GM21381 (cell line): Measurements from ENCODE around the gene SGIP1.
"Not testable (repeated sequence)": the region's sequence is repeated elsewhere in the genome, so short reads cannot be mapped to it uniquely, and the experiment has no call there.

Experiments used
- ATAC-seq: cut with Tn5 transposase; IDR thresholded peaks from one replicate; pipeline ENCODE4 v1.9.1; 2021; ENCODE audit warnings: mild to moderate bottlenecking, moderate library complexity; ENCODE audit not compliant: unreplicated experiment

Gene SGIP1

DNA sequence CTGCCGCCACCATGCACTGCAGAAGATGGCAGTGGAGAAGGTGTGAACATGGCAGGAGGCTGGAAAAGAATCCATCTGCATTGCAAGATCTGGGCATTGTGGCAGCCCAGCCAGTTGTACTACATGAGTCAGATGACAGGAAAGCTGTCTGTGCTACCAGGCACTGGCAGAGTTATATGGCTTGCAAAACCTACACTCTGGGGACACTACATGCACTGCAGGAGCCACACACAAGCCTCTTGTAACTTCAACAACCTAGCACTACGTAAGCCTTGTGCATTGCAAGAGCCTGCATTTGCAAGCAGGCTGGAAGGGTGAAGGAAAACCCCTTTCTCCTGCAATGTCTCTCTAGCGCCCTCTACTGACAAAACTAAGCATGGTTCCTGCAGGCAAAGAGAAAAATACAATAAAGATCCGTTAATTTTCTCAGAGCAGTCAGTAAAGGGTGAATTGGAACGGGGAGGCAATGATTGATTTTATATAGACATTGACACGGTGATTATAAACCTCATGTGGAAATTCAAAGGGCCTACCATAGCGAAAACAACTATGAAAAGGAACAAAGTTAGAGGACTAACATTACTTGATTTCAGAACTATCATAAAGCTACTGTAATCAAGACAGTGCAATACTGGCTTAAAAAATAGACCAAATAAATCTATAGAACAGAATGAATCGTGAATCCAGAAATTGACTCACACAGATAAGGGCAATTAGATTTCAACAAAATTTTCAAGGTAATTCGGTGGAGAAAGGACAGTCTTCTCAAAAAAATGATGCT, 192.1 kb downstream of the SGIP1 start:
- peak; percentile 81 for ATAC-seq

DNA sequence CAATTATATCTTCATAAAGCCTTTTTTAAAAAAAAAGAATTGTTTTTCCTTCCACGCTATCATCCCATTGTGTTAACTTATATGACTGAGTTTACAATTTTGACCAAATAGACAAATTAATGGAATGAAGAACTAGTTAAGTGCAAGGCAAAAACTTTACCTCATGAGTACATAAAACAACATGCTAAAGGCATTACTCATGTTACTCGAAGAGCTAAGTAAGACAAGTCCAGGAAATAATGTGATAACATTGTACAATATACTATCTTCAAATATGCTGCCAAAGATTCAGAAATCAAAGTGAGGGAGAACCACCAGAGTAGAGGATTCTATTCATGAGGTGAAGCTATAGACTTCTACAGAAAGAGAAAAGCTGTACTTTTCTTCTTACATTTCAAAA, 194.1 kb downstream of the SGIP1 start:
- no peak for ATAC-seq

DNA sequence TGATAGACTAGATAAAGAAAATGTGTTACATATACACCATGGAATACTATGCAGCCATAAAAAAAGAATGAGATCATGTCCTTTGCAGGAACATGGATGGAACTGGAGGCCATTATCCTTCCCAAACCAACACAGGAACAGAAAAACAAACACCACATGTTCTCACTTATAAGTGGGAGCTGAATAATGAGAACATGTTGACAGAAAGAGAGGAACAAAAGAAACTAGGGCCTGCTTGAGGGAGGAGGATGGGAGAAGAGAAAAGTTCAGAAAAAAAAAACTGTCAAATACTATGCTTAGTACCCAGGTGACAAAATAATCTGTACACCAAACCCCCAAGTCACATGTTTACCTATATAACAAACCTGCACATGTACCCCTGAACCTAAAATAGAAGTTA, 194.8 kb downstream of the SGIP1 start:
- ATAC-seq = not testable (repeated sequence)

- no peak for ATAC-seq
Measured at GRCh38 chr1:66729119-66729518, 195.2 kb downstream of the SGIP1 start.

- ATAC-seq = no peak
Measured at GRCh38 chr1:66729523-66729922, 195.6 kb downstream of the SGIP1 start.

DNA sequence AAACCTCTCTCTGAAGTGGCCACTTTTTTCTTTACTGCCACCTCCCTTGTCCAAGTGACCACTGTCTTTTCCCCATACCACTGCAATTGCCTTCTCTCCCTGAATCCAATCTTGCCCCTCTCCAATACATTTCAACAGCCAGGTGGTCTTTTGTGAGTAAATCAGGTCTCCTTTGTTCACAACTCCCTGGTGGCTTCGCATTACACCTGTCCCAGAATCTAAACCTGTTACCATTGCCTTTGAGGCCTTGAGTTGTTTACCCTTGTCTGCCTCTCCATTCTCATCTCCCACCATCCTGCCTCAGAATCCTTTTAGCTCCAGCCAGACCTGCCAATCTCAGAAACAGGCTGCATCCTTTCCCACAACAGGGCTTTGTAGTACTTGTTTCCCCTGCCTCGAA, 196.5 kb downstream of the SGIP1 start:
- no peak for ATAC-seq

DNA sequence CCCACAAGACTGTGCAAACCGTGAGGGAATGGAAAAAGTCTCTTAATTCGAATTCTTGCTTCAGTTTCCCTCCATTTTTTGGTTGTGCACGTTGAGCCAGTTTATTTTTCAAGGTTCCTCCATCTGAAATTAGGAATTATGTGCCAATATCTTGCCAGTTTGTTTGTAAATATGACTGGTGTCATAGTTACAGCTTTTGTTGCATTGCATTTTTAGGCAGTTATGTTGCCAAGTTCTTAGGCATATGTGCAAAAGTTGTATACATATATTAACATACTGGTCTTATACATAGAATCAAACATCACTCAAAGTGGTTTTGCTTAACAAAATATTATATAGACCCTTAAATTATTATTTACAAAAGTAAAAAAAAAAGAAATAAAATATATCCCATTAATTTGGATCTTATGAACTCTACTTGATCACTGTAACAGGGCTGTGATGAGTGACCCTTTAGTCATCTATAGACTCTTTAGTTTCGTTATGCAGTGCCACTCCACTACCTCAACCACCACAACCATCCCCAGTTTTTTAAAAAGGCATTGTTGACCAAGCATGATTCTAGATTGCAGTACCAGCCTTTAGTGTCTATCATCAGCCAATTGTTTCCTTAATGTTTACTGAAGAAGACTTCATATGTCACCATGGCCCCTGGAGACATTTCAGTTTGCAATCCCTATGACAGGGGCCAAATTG, 197.4 kb downstream of the SGIP1 start:
- ATAC-seq = peak; percentile 46

- peak; percentile 59 for ATAC-seq
Measured at GRCh38 chr1:66732407-66733166, 198.6 kb downstream of the SGIP1 start.

DNA sequence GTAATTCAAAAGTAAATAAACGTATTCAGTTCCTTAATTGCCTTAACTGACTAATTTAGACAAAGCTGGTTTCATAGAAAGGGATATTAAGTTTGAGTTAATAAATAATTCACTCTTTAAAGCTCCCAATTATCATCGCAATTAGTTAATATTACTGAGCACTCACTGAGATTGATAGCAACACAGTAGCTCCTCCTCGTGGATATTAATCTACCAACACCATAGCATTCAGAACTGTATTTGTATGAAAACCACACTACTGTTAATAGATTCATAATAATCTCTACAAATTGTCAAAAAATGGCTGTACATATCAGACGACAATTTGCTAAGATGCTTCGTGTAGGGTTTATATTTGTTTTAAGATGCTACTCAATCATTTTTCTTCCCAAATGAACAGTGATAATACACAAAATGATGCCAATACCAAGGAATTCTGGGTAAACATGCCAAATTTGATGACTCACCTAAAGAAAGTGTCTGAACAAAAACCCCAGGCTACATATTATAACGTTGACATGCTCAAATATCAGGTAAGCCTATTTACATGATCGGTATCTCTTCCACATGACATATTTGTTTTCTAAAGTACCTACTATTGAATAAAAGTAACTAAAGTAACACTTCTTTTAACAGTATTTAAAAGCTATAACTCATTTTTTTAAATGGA, 199.5 kb downstream of the SGIP1 start:
- no peak for ATAC-seq

GRCh38 chr1:66734531-66734930, 200.6 kb downstream of the SGIP1 start:
- ATAC-seq = not testable (repeated sequence)

DNA sequence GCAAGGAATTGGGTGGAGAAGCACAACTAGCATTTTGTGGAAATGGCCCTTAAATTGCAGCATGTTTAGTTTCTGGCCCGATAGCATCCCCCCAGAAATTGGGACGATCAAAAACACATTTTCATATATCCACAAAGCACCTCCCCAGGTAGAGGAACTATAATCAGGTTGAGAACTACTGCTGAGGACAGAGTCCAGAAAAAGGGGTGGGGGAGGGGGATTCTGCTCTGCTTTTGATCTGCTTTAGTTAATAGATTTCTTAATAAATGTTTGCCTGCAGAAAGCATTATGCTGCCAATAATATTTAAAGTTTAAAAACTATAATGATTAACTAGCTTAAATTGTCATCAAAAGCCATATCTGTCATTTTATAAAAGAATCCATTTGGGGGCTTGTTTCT, 203.9 kb downstream of the SGIP1 start:
- ATAC-seq = no peak

DNA sequence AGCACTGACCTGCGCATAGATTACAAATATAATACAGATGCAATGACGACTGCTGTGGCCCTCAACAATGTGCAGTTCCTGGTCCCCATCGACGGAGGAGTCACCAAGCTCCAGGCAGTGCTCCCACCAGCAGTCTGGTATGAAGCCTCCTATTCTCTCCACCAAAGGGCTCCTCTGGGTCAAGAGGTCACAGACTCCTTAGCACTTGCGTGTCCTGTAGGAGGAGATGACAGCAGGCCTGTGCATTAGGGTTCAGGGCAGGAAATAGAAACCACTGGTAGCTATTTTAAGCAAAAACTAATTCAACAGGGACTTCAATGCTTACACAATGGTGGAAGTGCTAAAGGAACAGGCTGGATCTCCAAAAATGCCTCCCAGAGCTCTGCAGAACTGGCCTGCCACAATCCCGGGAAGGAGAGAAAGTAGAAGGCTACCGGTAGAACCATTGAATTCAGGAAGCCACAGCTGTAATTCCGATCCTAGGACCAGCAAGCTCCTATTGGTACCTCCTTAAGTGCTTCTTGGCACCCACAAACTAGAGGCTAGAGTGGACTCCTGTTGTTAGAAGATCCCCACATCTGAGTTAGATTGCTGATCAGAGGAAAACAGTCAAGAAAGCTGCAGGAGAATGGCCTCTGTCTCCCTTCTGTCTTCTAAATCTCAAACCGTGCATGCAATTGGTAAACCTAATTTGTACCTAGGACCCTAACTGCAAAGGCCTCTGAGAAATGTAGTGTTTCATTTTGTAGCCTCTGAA, 205.6 kb downstream of the SGIP1 start:
- peak; percentile 78 for ATAC-seq

- ATAC-seq = no peak
Measured at GRCh38 chr1:66745451-66745850, 211.5 kb downstream of the SGIP1 start.

DNA sequence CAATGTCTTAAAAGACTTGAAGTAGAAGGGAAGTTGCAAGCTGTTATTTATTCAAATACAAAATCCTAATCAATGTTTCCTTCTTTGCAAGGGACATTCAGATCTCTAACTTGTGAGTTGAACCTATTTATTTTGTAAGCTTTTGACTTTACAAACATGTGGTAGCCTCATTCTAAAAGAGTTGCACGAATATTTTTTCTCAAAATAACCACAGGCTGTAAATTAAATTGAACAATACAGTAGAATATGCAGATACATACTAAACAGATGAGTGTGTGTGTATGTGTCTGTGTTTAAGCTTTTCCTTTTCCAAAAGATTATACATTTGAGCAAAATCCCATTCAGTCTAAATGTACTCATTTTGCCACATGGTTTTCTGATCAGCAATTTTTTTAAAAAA, 213.5 kb downstream of the SGIP1 start:
- no peak for ATAC-seq

- no peak for ATAC-seq
Measured at GRCh38 chr1:66750577-66750976, 216.6 kb downstream of the SGIP1 start.

GRCh38 chr1:66751160-66751559, 217.2 kb downstream of the SGIP1 start:
- ATAC-seq = no peak

- ATAC-seq = no peak
Measured at GRCh38 chr1:66752000-66752592, 218.1 kb downstream of the SGIP1 start, which contains the start of gene DYNLT5. Gene DYNLT5 (plus strand): TSS chr1:66752459. CDS start chr1:66754659, 2,200 bp downstream.

- ATAC-seq = no peak
Measured at GRCh38 chr1:66752671-66753371, 218.9 kb downstream of the SGIP1 start.

DNA sequence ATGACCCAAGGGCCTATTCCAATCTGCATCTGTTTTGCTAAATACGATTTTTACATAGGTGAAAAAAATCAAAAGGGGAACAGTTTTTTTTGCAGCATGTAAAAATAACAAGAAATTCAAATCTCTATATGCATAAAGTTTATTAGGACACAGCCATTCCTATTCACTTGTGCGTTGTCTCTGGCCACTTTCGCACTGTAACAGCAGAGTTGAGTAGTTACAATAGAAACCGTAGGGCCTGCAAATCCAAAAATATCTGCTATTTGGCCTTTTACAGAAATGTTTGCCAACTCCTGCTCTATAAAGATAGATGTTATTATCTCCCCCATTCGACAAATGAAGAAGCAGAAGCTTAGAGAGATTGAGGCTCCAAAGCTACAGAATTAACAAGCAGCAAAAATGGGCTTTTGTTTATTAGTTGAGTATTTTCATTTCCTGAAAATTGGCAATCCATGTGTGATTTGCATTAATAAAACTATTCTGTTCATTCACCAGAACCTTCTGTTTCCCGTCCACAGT, 223.8 kb downstream of the SGIP1 start:
- no peak for ATAC-seq
